Mucosa of descending colon (tissue), 3 donors: Measurements from ENCODE around the gene CLCC1. TPM values are rescaled to one million over a fixed set of nuclear protein-coding genes. Genes with fewer than 3 reads are reported as not detected.
A peak's percentile ranks its signal among the peaks of the same experiment; 100 is the strongest.
"Not testable (repeated sequence)": the region's sequence is repeated elsewhere in the genome, so short reads cannot be mapped to it uniquely, and the experiment has no call there.

Source experiments
- ATAC-seq: fragments of 200-7000 bp; cut with Tn5 transposase; one replicate; pipeline ENCODE4 v1.9.1; 2020; ENCODE audit warnings: mild to moderate bottlenecking, moderate library complexity
- DNase-seq, 3 donors: peaks; one replicate each; pipeline ENCODE4 v3.0.0-alpha.2; 2020
- H3K36me3 ChIP-seq: fragments of 200-600 bp; one replicate; pipeline ENCODE4 v1.8.0; 2021; ENCODE audit warnings: low read depth, mild to moderate bottlenecking
- H3K4me1 ChIP-seq: fragments of 200-600 bp; one replicate; pipeline ENCODE4 v1.8.0; 2021; ENCODE audit warnings: low read depth, mild to moderate bottlenecking
- H3K4me3 ChIP-seq: fragments of 200-600 bp; one replicate; pipeline ENCODE4 v1.8.0; 2021; ENCODE audit warnings: mild to moderate bottlenecking
- H3K9me3 ChIP-seq: fragments of 200-600 bp; one replicate; pipeline ENCODE4 v1.8.0; 2021; ENCODE audit warnings: mild to moderate bottlenecking
- intact Hi-C, 2 donors: fragments of 100-400 bp; cut with DNase I in 1 of 2; cut with micrococcal nuclease in 1 of 2; formaldehyde crosslinking; loops; one replicate each; pipeline versions ENCODE4 v1.11.0 to v1.11.1; 2022; cut with DNase I, micrococcal nuclease
- long read RNA-seq, 2 donors: library from polyadenylated mRNA; unstranded; transcript quantifications; one replicate each; pipeline ENCODE4 v2.0.0, GENCODE V29; 2019 to 2021
- total RNA-seq, 3 donors: library from RNA; stranded (reverse); fragmentation: NEBNext Ultra II Directional in 2 of 3; extraction: Animal tissue kit (Norgen Biotek cat#: 25700) in 2 of 3; gene quantifications; one replicate each; pipeline versions ENCODE4 v1.2.1 to v1.2.4, GENCODE V29; 2021 to 2023
- TF ChIP-seq, protein P1 (sequence below): fragments of 200-600 bp; IDR thresholded peaks from one replicate; pipeline ENCODE4 v1.8.0; 2022; ENCODE audit warnings: antibody characterized with exemption, mild to moderate bottlenecking
- donor health status: DM: no; HTN: no; CAD: no; lungs with moderate emphysema.
- donor health status: DM: no; HTN: no; CAD: no.
- donor health status: DM: no; HTN: yes; CAD: no.

The CLCC1 gene, protein sequence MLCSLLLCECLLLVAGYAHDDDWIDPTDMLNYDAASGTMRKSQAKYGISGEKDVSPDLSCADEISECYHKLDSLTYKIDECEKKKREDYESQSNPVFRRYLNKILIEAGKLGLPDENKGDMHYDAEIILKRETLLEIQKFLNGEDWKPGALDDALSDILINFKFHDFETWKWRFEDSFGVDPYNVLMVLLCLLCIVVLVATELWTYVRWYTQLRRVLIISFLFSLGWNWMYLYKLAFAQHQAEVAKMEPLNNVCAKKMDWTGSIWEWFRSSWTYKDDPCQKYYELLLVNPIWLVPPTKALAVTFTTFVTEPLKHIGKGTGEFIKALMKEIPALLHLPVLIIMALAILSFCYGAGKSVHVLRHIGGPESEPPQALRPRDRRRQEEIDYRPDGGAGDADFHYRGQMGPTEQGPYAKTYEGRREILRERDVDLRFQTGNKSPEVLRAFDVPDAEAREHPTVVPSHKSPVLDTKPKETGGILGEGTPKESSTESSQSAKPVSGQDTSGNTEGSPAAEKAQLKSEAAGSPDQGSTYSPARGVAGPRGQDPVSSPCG
- total RNA-seq = 10 to 100 TPM; 19.9 to 32.1 (median 21.3) TPM
- long read RNA-seq, donor 1, full-length matches to known transcripts = 7 of 31 reads
- long read RNA-seq, donor 1, partial matches to known transcripts = 5 of 31 reads
- long read RNA-seq, donor 1, other reads (novel, unspliced or antisense) = 19 of 31 reads
- long read RNA-seq, donor 2, full-length matches to known transcripts = 4 of 8 reads
- long read RNA-seq, donor 2, partial matches to known transcripts = 3 of 8 reads
- long read RNA-seq, donor 2, other reads (novel, unspliced or antisense) = 1 of 8 reads

DNA sequence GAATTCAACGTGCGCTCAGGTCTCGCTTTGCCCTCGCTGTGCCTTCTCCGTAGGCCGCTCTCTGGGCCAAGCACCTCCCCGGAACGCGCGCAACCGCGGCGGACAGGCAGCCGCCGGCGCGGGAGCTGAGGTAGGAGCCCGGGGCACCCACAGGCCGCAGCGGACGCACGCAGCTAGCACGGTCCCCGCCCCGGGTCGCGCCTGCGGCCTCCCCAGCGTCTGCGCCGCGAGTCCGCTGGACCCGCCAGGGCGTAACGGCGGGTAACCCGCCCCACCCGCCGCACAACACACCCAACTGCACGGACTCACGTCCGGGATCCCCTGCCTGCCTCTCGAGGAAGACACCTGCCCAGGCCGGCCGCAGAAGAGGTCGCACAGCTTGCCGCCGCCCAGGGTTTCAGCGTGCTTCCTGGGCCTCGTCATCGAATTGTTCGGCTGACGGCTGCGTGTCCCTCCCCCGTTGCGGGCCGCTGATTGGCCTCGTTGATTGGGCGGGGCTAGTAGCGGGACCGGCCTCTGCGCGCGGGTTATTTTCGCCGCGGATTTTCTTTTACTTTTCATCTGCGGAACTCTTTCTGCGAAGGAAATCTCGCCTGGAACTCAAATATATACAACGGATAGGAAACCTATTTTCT is at the start of gene CLCC1:
TSS of gene CLCC1 (minus strand) at position 433 of the 635 bp plus-strand sequence. CDS start 13,047 bp downstream, outside the sequence.
- ATAC-seq (peak; percentile 96), DNase-seq (peak; percentile 95 to 97 (median 96))
- peaks cover 13% of the 10 kb centered on the region for H3K4me1 ChIP-seq
- H3K36me3 ChIP-seq = no peaks in the 10 kb centered on the region
- H3K4me3 ChIP-seq = peak within 1 kb of the TSS; percentile 65
- TF ChIP-seq, protein P1, sequence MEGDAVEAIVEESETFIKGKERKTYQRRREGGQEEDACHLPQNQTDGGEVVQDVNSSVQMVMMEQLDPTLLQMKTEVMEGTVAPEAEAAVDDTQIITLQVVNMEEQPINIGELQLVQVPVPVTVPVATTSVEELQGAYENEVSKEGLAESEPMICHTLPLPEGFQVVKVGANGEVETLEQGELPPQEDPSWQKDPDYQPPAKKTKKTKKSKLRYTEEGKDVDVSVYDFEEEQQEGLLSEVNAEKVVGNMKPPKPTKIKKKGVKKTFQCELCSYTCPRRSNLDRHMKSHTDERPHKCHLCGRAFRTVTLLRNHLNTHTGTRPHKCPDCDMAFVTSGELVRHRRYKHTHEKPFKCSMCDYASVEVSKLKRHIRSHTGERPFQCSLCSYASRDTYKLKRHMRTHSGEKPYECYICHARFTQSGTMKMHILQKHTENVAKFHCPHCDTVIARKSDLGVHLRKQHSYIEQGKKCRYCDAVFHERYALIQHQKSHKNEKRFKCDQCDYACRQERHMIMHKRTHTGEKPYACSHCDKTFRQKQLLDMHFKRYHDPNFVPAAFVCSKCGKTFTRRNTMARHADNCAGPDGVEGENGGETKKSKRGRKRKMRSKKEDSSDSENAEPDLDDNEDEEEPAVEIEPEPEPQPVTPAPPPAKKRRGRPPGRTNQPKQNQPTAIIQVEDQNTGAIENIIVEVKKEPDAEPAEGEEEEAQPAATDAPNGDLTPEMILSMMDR = no peak
- H3K9me3 ChIP-seq = no peaks in the 10 kb centered on the region
- intact Hi-C loops = no loop called here

DNA sequence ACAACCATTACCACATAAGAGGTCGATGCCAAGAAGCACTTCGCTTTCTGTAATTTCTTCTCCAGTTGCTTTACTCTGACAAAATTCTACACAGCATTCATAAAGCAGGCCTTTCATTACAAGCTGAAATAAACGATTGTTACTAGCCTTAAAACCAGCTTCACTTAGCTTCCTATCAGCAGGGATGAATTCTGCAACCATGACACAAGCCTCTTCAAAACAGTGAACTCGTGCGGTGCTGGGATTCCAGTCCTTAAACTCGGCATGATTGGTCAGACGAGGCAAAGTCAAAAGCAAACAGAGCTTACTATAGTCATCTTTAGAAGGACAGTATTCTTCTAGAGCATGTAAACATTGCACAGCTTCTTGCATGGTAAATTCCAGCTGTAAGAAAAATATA is 48.1 kb upstream of the CLCC1 start:
- ATAC-seq (no peak), DNase-seq (no peak)
- no peaks in the 10 kb centered on the region for H3K9me3 ChIP-seq
- intact Hi-C loops = no loop called here
- TF ChIP-seq, protein P1 = no peak
- no peaks in the 10 kb centered on the region for H3K4me1 ChIP-seq
- H3K36me3 ChIP-seq = no peaks in the 10 kb centered on the region
- H3K4me3 ChIP-seq = no peak overlapping the region

DNA sequence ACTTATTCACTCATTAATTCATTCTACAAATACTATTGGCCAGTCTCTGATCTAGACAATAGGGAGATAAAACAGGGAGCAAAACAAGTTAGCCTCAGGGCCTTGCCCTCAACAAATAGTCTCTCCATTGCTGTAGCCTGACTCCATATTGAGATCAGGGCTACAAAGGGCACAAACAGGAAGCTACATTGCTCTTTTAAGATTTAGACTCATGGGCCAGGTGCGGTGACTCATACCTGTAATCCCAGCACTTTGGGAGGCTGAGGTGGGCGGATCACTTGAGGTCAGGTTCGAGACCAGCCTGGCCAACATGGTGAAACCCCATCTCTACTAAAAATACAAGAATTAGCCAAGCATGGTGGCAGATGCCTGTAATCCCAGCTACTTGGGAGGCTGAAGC is 33.3 kb upstream of the CLCC1 start:
- ATAC-seq, intact Hi-C loops, H3K36me3 ChIP-seq, H3K4me3 ChIP-seq, H3K9me3 ChIP-seq, DNase-seq, H3K4me1 ChIP-seq: not testable (repeated sequence)

DNA sequence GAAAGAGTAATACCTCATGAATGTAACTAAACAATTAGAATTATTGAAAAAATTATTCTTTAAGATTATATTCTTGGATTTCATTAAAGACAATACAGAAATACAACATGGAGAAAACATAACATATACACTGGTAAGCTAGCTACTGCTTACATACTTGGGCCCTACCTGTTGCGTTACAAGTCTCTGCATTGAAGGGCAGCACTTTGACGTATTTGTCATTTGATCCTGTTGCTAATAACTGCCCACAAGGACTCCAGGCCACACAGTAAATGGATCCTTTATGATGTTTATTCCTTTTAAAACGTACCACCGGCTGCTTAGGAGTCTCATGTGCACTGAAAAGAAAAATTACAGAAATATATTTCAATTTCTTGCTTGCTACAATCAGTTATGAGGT is 19.8 kb upstream of the CLCC1 start:
- no peak for DNase-seq
- Histone ChIP-seq H3K9me3 (no peaks in the 10 kb centered on the region), H3K4me1 (no peaks in the 10 kb centered on the region), H3K4me3 (no peak overlapping the region), H3K36me3 (no peaks in the 10 kb centered on the region)
- ATAC-seq = no peak
- TF ChIP-seq, protein P1 = no peak
- intact Hi-C loops = no loop called here

DNA sequence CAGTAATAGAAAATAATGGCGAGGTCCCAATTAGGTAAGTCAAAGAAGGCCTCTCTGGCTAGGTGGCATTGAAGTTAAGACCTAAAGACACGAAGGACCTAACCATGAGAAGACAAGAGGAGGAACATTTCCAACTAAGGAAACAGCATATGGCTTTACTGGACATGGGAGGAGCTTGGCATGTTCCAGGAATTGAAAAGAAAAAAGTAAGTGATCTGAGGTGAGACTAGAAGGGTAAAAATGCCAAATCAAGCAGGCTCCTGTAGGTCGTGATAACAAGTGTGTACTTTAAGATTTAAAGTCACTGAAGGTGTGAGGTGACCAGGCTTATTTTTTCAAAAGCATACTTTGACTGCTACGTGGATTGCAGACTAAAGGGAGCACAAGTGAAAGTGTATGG is 13.4 kb upstream of the CLCC1 start:
- intact Hi-C loops = no loop called here
- H3K36me3 ChIP-seq = no peaks in the 10 kb centered on the region
- H3K4me3 ChIP-seq = no peak overlapping the region
- no peaks in the 10 kb centered on the region for H3K4me1 ChIP-seq
- DNase-seq (no peak), ATAC-seq (no peak)
- H3K9me3 ChIP-seq = no peaks in the 10 kb centered on the region
- TF ChIP-seq, protein P1 = no peak

DNA sequence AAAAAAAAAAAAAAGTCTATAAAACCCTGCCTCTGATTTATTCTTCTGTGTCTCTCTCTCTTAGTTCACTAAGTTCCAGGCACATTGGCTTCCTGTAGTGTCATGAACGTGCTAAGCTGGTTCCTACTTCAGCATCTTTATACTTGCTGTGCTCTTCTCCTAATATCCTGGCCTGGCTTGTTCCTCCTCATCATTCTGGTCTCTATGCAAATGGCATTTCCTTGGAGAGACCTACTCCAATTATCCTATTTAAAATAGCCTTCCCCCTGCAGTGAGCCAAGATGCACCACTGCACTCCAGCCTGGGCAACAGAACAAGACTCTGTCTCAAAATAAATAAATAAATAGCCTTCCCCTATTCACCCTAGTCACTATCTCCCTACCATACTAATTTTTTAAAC is 9.7 kb upstream of the CLCC1 start:
- ATAC-seq = no peak
- Histone ChIP-seq H3K9me3 (no peaks in the 10 kb centered on the region), H3K4me3 (no peak overlapping the region), H3K36me3 (no peaks in the 10 kb centered on the region), H3K4me1 (no peaks in the 10 kb centered on the region)
- TF ChIP-seq, protein P1 = no peak
- no peak for DNase-seq
- intact Hi-C loops = no loop called here
